Measurements from ENCODE around the gene LDHB.
"Not testable (repeated sequence)": the region's sequence is repeated elsewhere in the genome, so short reads cannot be mapped to it uniquely, and the experiment has no call there.

Gene LDHB

GRCh38 chr12:21657326-21658077 lies at the start of gene LDHB:
TSS of gene LDHB (minus strand) at chr12:21657842. CDS start at chr12:21654671, 3,171 bp downstream.
- peak; percentile 92 for DNase-seq (ENCODE audit: low read depth)

GRCh38 chr12:21704847-21705246 lies 47.2 kb upstream of the LDHB start:
- DNase-seq (ENCODE audit: low read depth) = no peak

GRCh38 chr12:21699851-21700250 lies 42.2 kb upstream of the LDHB start:
- DNase-seq (ENCODE audit: low read depth) = no peak

DNA sequence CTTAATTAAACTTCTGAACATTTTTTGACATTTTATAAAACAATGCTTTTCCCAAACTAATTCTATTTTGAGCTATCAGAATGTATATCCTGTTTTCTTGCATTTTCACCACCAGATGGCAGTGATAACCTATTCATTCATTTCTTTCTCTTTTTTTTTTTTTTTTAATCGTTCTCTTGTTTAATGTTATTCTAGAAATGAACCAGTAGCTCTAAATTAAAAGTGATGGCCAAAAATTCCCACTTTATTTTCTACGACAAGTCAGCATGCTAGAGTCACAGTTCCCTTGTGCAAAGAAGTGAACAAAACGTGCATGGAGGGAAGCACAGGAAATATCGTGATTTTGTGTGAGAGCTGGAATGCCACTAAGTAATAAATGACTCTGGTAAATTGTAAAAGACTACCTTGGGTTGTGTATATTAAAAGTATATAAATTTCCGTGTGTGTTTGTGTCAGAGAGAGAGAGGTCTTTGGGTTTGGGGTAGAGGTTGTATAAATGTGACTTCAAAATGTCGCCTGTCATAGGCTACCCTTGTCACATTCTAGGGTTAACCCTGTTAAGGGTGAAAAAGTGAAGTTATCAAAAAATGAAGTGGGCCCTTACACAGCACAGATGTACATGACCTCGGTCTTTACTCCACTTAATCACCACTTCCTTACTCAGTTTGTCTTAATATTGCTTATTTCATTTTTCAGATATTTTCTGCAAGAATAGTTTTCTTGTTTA lies 40.4 kb upstream of the LDHB start:
- DNase-seq (ENCODE audit: low read depth) = no peak

- no peak for DNase-seq (ENCODE audit: low read depth)
These were observed 39.0 kb upstream of the LDHB start for GRCh38 chr12:21696625-21697024.

DNA sequence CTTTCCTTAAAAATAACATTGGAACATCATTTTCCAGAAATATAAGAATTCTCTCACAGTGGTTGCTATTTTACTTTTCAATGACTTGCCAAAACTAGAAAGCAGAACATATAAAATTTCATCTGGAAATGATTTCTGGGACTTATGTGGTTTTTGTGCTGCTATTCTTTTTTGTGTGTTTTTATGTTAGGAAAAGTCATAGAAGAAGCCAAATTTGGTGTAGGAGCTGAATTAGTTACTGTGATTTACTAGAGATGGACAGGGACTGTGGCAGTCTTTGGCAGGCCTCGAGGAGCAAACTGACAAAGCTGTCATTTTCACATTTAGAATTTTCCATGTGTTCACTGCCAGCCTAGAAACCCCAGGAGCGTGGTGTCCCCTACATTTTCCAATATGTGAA lies 38.3 kb upstream of the LDHB start:
- no peak for DNase-seq (ENCODE audit: low read depth)

- no peak for DNase-seq (ENCODE audit: low read depth)
These were observed 37.0 kb upstream of the LDHB start for GRCh38 chr12:21694660-21695059.

- DNase-seq (ENCODE audit: low read depth) = no peak
These were observed 33.9 kb upstream of the LDHB start for GRCh38 chr12:21691515-21691914.

DNA sequence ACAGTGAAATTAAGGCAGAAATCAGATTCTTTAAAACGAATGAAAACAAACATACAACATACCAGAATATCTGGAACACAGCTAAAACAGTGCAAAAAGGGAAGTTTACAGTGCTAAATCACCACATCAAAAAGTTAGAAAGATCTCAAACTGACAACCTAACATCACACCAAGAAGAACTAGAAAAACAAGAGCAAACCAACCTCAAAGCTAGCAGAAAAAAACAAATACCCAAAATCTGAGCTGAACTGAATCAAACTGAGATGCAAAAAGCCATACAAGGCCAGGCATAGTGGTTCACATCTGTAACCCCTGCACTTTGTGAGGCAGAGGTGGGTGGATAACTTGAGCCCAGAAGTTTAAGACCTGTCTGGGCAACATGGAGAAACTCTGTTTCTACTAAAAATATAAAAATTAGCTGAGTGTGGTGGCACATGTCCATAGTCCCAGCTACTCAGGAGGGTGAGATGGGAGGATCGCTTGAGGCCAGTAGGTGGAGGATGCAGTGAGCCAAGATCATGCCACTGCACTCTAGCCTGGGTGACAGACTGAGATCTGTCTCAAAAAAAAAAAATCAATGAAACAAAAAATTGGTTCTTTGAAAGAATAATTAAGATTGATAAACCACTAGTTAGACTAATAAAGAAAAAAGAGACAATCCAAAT lies 33.2 kb upstream of the LDHB start:
- no peak for DNase-seq (ENCODE audit: low read depth)

- DNase-seq (ENCODE audit: low read depth) = no peak
These were observed 25.5 kb upstream of the LDHB start for GRCh38 chr12:21683115-21683514.

- no peak for DNase-seq (ENCODE audit: low read depth)
These were observed 21.3 kb upstream of the LDHB start for GRCh38 chr12:21678959-21679358.

GRCh38 chr12:21677622-21678277 lies 20.1 kb upstream of the LDHB start:
- DNase-seq (ENCODE audit: low read depth) = no peak

GRCh38 chr12:21677204-21677603 lies 19.6 kb upstream of the LDHB start:
- DNase-seq (ENCODE audit: low read depth) = no peak

GRCh38 chr12:21676776-21677175 lies 19.1 kb upstream of the LDHB start:
- no peak for DNase-seq (ENCODE audit: low read depth)

DNA sequence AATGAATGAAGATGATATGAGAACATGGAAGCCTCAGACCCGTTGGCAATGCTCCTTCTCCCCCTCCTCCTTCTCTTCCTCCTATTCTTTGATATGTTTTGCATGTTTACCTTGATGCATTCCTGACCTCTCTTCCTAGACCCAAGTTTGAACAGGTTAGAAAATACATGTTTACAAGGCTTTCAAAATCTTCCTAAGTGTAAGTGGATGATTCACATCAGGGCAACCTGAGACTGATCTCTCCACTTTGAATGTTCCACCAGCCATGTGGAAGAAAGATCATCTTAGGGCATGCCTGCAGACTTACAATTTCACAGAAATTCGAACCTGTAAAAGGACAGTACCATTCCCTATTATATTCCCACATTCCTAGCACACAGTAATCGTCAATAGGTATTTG lies 18.0 kb upstream of the LDHB start:
- DNase-seq (ENCODE audit: low read depth) = no peak

DNA sequence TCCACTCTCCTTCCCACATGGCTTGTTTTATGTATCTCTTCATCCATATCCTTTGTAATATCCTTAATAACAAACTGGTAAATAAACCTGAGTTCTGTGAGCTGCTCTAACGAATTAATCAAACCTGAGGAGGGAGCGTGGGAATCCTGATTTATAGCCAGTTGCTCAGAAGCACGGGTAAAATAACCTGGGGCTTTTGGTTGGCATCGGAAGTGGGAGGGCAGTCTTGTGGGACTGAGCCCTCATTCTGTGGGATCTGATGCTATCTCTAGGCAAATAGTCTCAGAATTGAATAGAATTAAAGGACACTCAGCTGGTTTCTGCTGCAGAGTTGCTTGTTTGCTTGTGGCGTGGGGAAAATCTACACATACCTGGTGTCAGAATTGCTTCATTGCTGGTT lies 17.5 kb upstream of the LDHB start:
- no peak for DNase-seq (ENCODE audit: low read depth)

GRCh38 chr12:21673830-21674552 lies 16.3 kb upstream of the LDHB start:
- not testable (repeated sequence) for DNase-seq (ENCODE audit: low read depth)

- no peak for DNase-seq (ENCODE audit: low read depth)
These were observed 14.5 kb upstream of the LDHB start for GRCh38 chr12:21672146-21672545.

GRCh38 chr12:21666722-21667121 lies 9.1 kb upstream of the LDHB start:
- DNase-seq (ENCODE audit: low read depth) = no peak

DNA sequence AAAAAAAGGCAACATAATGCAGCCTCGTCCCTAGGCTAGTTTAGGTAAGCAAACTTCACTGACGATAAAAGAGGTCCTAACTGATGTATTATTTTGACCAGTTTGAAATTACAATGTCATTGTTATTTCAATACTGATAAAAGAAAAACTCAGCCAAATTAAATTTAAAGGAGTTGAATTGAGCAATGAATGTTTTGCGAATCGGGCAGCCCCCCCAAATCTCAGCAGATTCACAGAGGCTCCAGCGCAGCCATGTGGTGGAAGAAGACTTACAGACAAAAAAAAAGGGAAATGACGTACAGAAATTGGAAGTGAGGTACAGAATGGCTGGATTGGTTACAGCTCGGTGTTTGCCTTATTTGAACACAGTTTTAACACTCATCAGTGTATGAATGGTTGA lies 8.2 kb upstream of the LDHB start:
- DNase-seq (ENCODE audit: low read depth) = no peak

- DNase-seq (ENCODE audit: low read depth) = no peak
These were observed 4.6 kb upstream of the LDHB start for GRCh38 chr12:21662122-21662792.

Measured in stimulated activated CD4-positive, alpha-beta T cell treated with anti-CD3 and anti-CD28 coated beads, Interleukin-2, amount 100 ng/mL, for 4 hours (primary cell).